Epithelial cell of esophagus (primary cell): ENCODE results near the gene CYP1A1.

ENCODE experiments used
- DNase-seq: peaks from one replicate; pipeline ENCODE4 v3.0.0; 2010; ENCODE audit warnings: low read depth
- H3K4me3 ChIP-seq: 2 replicates; pipeline ENCODE4 v1.5.1; 2011; ENCODE audit warnings: mild to moderate bottlenecking, low read length, control low read depth
- CTCF ChIP-seq: IDR thresholded peaks from 2 replicates; pipeline ENCODE4 v1.5.1; 2011; ENCODE audit warnings: low read depth, mild to moderate bottlenecking, low read length, control low read depth, inconsistent platforms; ENCODE audit not compliant: insufficient read depth; ENCODE audit errors: missing control alignments

CYP1A1 gene

DNA sequence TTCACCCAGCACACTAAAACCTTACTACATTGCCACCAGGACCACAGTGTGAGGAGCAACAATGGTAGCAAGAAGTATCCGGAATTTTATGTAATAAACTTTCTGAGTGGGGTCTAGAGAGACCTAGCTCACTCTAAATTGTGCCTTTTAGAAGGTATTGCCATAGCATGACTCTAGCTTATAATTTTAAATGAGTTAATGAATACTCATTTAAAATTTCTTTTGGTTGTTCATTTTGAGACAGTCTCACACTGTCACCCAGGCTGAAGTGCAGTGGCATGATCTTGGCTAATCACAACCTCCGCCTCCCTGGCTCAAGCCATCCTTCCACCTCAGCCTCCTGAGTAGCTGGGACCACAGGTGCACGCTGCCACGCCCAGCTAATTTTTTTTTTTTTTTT, 55.7 kb downstream of the CYP1A1 start:
- no peak overlapping the region for H3K4me3 ChIP-seq
- DNase-seq: no peak
- no peak for TF ChIP-seq CTCF
